ENCODE results near the gene WDR18.
A peak's percentile ranks its signal among the peaks of the same experiment; 100 is the strongest.

WDR18 gene

DNA sequence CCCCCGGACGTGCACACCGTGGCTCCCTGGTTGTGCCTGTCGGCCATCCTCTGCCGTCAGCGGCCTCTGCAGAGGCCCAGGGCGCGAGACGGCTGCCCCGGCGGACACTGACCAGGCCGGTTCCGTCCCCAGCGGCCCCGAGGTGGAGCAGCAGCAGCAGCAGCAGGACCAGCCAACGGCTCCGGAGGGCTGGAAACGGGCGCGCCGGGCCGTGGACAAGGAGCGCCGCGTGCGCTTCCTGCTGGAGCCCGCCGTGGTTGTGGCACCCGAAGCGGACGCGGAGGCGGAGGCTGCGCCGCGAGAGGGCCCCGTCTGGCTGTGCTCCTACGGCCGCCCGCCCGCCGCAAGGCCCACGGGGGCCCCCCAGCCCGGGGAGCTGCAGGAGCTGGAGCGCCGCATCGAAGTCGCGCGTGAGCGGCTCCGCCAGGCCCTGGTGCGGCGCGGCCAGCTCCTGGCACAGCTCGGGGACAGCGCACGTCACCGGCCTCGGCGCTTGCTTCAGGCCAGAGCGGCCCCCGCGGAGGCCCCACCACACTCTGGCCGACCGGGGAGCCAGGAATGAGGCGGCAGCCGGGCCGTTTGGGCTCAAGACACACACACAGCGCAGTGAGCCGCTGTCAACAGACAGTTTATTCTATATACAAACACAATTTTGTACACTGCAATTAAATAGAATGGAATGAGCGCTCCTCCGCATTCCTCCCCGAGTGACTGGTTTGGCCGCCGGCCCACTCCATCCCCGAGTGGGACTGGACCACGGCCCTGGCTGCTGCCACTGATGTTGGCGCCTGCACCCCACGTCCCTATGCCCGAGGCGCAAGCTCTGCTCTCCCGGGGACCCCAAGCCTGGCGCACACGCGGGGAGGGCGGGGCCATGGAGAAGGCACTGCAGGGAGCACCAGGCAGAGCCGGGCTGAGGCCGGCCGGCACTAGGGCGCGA lies 25.2 kb downstream of the WDR18 start:
- DNase-seq = peak; percentile 83

- no peak for DNase-seq
Observed at GRCh38 chr19:1009981-1010538, 25.9 kb downstream of the WDR18 start.

GRCh38 chr19:1010586-1011510 lies 26.7 kb downstream of the WDR18 start:
- no peak for DNase-seq

DNA sequence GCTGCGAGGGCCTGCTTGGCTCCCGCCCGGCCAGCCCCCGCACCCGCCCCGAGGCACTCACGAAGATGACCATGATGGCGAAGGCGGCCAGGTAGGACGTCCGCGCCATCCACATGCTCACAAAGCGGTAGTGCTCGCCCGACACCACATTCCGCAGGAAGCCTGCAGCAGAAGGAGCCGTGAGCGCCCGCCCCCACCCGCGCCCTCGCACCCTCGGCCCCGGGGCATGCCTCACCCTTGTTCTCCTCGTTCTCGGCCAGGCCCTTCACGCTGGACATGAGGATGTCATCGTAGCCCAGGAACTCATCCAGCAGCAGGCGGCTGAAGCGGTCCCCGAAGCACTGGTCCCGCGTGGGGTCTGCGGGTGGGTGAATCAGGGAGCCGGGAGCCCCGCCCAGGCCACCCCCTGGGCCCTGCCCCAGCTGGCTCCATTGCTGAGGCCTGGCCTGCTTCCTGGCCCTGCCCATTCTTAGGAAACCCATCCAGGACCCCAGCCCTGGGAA lies 27.7 kb downstream of the WDR18 start:
- DNase-seq = no peak

DNA sequence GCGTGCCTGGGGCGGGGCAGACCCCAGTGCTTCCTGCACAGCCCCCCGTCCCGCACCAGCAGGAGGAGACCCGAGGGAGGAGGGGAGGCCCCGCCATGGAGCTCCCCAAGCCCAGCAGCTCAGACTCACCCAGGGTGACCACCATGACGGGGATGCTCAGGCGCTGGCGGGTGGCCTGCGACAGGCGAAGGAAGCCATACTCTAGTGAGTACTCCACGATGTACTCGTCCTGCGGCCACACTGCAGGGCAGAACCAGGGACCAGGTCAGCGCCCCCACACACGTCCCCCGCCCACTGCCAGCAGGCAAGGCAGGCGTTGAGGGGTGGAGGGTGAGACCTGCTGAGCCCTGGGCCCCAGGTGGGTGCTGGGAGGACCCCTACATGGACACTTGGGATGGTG lies 28.2 kb downstream of the WDR18 start:
- DNase-seq = no peak

GRCh38 chr19:1013218-1013617 lies 29.1 kb downstream of the WDR18 start:
- no peak for DNase-seq

DNA sequence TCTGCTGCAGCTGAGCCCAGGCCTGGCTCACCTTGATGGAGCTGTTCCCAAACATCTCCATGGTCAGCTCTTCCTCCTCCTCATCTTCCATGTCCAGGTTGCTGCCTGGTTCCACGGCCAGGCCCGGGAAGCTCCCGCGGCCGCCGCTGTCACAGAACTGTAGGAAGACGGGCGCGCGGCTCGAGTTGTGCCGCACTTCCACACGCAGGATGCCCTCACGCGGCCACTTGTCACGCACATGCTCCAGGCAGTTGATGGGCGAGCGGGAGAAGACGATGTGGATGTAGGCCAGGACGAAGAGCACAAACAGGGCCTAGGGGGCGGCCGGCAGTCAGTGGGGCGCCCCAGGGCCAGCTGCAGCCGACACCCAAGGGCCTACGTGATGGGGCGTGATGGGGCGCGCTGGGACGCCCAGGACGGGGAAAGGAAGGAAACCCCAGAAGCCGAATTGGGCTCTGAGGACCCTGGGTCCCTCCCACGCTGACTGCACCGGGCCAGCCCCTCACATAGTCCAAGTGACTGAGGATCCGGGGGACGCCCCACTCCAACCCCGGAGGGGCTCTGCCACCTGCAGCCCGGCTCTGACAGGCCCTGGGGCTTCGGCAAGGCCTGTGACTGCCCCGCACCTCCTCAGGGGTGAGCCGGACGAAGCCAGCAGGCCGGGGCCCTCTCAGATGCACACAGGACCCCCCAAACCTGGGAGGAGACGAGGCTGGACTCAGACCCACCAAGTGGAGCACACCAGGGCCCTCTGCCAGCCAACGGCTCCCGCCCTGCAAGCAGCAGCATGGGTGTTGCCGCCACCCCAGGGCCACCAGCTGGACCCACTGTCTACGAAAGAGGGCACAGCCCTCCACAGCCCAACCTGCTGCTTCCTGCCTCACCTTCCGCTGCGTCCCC lies 30.3 kb downstream of the WDR18 start:
- no peak for DNase-seq

GRCh38 chr19:1015061-1015781 lies 31.1 kb downstream of the WDR18 start:
- DNase-seq = no peak

DNA sequence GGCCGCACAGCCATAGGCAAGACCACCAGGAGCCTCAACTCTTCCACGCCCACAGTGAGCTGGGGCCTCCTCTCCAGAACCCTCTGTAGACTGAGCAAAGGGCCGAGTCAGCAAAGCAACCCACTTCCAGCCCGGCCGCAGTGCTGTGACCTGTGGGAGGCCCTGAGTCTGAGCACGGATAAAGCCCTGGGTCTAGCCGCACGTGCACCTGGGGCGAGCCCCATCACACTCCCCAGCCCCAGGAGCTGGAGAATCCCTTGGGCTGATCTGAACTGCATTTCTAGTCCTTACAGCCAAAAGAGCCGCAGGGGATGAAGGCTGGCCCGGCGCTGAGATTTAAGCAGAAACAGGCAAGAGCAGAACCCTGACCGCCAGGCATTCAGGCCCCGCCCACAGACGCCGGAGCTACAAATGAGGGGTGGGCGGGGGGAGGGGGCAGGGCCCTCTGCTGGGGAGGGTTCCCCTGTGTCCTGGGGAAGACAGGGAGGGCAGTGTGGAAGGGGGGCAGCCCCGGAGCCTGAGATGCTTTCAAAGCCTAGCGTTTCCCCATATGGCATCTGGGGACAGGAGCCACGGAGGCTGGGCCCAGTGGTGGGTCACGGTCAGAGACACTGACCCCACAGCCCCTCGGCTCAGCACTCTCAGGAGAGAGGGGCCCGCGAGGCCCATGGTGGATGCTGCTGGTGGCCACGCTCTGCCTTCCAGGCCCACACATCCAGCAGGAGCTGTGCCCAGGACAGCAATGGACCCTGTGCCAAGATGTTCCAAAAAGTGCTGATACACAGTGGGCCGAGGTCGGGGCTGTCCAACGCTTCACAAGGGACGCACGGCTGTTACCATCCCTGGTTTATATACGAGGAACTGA lies 31.9 kb downstream of the WDR18 start:
- DNase-seq = no peak

DNA sequence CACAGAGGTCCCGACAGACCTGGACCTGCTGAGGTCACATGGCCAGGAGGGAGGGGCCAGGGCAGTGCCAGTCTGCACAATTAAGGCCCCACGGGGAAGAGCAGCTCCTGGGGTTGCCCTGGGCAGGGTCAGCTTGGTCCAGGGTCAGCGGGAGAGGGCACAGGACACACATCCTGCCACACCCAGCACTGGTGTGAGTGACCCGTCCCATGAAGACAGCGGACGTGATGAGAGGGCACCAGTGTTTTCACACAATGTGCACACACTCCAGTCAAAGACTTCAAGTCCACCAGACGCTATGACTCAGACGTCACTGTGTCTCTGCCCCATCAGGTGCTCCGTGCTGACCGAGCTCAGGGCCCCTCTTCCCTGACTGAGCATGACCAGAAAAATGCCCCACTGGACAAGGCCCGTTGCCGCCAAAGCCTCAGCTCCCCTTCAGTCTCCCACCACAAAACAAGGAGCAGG lies 32.5 kb downstream of the WDR18 start:
- no peak for DNase-seq

- no peak for DNase-seq
Observed at GRCh38 chr19:1017115-1017905, 33.2 kb downstream of the WDR18 start.

GRCh38 chr19:1017906-1018305 lies 33.8 kb downstream of the WDR18 start:
- DNase-seq = no peak

- no peak for DNase-seq
Observed at GRCh38 chr19:1018393-1018792, 34.2 kb downstream of the WDR18 start.

GRCh38 chr19:1018932-1019615 lies 34.9 kb downstream of the WDR18 start:
- no peak for DNase-seq

- DNase-seq = no peak
Observed at GRCh38 chr19:1019616-1019961, 35.4 kb downstream of the WDR18 start.

GRCh38 chr19:1019980-1020867 lies 36.1 kb downstream of the WDR18 start:
- no peak for DNase-seq

- DNase-seq = peak; percentile 98
Observed at GRCh38 chr19:1020868-1021425, 36.8 kb downstream of the WDR18 start, which contains the start of gene TMEM259. Gene TMEM259 (minus strand): TSS chr19:1021123. CDS start chr19:1020996, 127 bp downstream.
